ENCODE measurements around the gene PTP4A2. TPM values are rescaled to one million over a fixed set of nuclear protein-coding genes. Genes with fewer than 3 reads are reported as not detected.

PTP4A2 gene
- total and polyA plus RNA-seq, 9 donors: 92.5 to 366 (median 246) TPM

DNA sequence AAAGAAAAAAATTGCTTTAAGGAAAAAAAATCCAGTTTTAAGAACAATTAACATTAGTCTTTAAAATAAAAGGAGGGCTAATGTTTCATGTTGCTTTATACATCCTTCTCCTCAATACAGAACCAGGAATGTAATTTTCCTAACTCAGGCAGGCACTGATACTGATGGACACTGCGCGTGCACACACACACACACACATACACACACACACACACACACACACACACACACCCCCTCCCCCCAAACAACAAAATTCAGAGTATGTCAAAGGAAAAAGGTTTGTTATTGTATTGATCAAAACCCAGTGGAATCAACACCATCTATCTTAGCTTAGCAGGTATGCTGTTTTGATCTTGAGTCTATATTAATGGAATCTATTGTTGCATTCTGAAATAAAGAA lies 31.6 kb downstream of the PTP4A2 start:
- H3K36me3 ChIP-seq: no peaks in the 10 kb centered on the region
- no peak overlapping the region for H3K27ac ChIP-seq
- TF ChIP-seq, protein P1, sequence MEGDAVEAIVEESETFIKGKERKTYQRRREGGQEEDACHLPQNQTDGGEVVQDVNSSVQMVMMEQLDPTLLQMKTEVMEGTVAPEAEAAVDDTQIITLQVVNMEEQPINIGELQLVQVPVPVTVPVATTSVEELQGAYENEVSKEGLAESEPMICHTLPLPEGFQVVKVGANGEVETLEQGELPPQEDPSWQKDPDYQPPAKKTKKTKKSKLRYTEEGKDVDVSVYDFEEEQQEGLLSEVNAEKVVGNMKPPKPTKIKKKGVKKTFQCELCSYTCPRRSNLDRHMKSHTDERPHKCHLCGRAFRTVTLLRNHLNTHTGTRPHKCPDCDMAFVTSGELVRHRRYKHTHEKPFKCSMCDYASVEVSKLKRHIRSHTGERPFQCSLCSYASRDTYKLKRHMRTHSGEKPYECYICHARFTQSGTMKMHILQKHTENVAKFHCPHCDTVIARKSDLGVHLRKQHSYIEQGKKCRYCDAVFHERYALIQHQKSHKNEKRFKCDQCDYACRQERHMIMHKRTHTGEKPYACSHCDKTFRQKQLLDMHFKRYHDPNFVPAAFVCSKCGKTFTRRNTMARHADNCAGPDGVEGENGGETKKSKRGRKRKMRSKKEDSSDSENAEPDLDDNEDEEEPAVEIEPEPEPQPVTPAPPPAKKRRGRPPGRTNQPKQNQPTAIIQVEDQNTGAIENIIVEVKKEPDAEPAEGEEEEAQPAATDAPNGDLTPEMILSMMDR (IDR thresholded peaks at IDR 0.05): no peak
- TF ChIP-seq EP300 (IDR thresholded peaks at IDR 0.05) (no peak), POLR2A (IDR thresholded peaks at IDR 0.05) (no peak)
- no peaks in the 10 kb centered on the region for H3K9me3 ChIP-seq
- H3K27me3 ChIP-seq: no peaks in the 10 kb centered on the region
- intact Hi-C loops (cut with DNase I): no loop called here
- DNase-seq: no peak
- no peak overlapping the region for H3K4me3 ChIP-seq
- WGBS, 3 donors: 93 to 96% (median 94%) methylated on average over 2 of the region's 2 CpGs
- no peaks in the 10 kb centered on the region for H3K4me1 ChIP-seq (ENCODE audit: insufficient read depth)

DNA sequence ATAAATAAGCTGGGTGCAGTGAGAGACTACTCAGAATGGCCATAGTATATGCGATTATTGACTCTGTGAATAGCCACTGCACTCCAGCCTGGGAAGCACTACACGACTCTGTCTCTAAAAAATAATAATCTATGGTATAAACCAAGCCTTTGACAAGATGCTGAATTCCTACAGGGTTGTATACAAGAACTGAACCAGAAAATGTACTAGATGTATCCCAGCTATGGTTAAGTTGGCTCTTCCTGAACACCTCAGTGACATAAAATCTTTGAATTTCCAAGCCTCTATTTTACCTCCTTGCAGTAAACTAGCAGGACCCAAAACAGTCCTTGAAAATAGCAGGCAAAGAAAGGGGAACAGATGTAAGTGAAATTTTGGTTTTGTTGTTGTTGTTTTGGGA lies 32.5 kb downstream of the PTP4A2 start:
- H3K27ac ChIP-seq: no peak overlapping the region
- 80 to 93% (median 85%) methylated on average over 2 of the region's 2 CpGs for WGBS, 3 donors
- H3K9me3 ChIP-seq: no peaks in the 10 kb centered on the region
- no peaks in the 10 kb centered on the region for H3K4me1 ChIP-seq (ENCODE audit: insufficient read depth)
- no peaks in the 10 kb centered on the region for H3K36me3 ChIP-seq
- no peak overlapping the region for H3K4me3 ChIP-seq
- TF ChIP-seq, protein P1 (IDR thresholded peaks at IDR 0.05): no peak
- TF ChIP-seq POLR2A (IDR thresholded peaks at IDR 0.05) (no peak), EP300 (IDR thresholded peaks at IDR 0.05) (no peak)
- no peaks in the 10 kb centered on the region for H3K27me3 ChIP-seq
- intact Hi-C loops (cut with DNase I): no loop called here
- no peak for DNase-seq

DNA sequence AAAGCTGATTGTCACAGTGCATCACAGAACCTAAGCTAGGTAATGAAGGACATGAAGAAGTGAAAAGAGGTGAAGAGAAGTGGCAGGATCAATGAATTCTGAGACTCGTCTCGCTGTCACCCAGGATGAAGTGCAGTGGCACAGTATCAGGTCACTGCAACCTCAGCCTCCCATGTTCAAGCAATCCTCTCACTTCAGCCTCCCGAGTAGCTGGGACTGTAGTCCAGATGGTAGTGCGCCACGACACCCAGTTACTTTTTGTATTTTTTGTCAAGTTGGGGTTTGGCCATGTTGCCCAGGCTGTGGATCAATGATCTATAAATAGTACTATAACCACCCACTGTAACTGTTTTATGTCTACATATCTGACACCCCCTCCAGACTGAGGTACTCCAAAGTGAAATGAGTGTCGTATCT lies 33.1 kb downstream of the PTP4A2 start:
- TF ChIP-seq, protein P1 (IDR thresholded peaks at IDR 0.05): no peak
- no peak for TF ChIP-seq EP300 (IDR thresholded peaks at IDR 0.05)
- no peak for TF ChIP-seq POLR2A (IDR thresholded peaks at IDR 0.05)
- no peak for DNase-seq
- Histone ChIP-seq H3K4me1 (ENCODE audit: insufficient read depth) (no peaks in the 10 kb centered on the region), H3K36me3 (no peaks in the 10 kb centered on the region), H3K27me3 (no peaks in the 10 kb centered on the region), H3K27ac (no peak overlapping the region), H3K4me3 (no peak overlapping the region), H3K9me3 (no peaks in the 10 kb centered on the region)
- intact Hi-C loops (cut with DNase I): no loop called here
- 91 to 94% (median 92%) methylated on average over 6 of the region's 6 CpGs for WGBS, 3 donors

GRCh38 chr1:31904339-31905092 lies 33.7 kb downstream of the PTP4A2 start:
- Histone ChIP-seq H3K4me1 (ENCODE audit: insufficient read depth) (no peaks in the 10 kb centered on the region), H3K4me3 (no peak overlapping the region), H3K27me3 (no peaks in the 10 kb centered on the region), H3K36me3 (no peaks in the 10 kb centered on the region), H3K27ac (no peak overlapping the region), H3K9me3 (no peaks in the 10 kb centered on the region)
- TF ChIP-seq POLR2A (IDR thresholded peaks at IDR 0.05): no peak
- TF ChIP-seq, protein P1 (IDR thresholded peaks at IDR 0.05): no peak
- DNase-seq: no peak
- intact Hi-C loops (cut with DNase I): no loop called here
- WGBS, 3 donors: 82 to 85% (median 82%) methylated on average over 9 of the region's 9 CpGs
